Occipital lobe (tissue), 2 donors: ENCODE data around the gene HLA-DMB. TPM values are rescaled to one million over a fixed set of nuclear protein-coding genes. Genes with fewer than 3 reads are reported as not detected.

ENCODE experiments used
- DNase-seq: peaks from one replicate; lab custom pipeline; 2025; lab: John Stamatoyannopoulos, UW
- total RNA-seq: library from RNA; depleted of rRNA; stranded (reverse); fragments of >200 nt; gene quantifications from one replicate; pipeline ENCODE4 v1.2.3, GENCODE V29; 2014

HLA-DMB gene
- total RNA-seq, 1 donor from 2014 or later, result 2.0 TPM

- DNase-seq, result peak; percentile 99
Observed at GRCh38 chr6:32971581-32972352, 30.9 kb upstream of the HLA-DMB start.

GRCh38 chr6:32971242-32971580, 30.4 kb upstream of the HLA-DMB start:
- DNase-seq, result no peak

- DNase-seq, result peak; percentile 72
Observed at GRCh38 chr6:32970413-32971241, 29.8 kb upstream of the HLA-DMB start.

GRCh38 chr6:32969685-32970412, 29.0 kb upstream of the HLA-DMB start:
- DNase-seq, result peak; percentile 79

GRCh38 chr6:32968867-32969684, 28.2 kb upstream of the HLA-DMB start:
- DNase-seq, result peak; percentile 80

GRCh38 chr6:32968093-32968866, 27.5 kb upstream of the HLA-DMB start, which contains the start of gene BRD2:
Gene BRD2 (plus strand): TSS chr6:32968594. CDS start chr6:32972899, 4,305 bp downstream.
- DNase-seq, result peak; percentile 94

- no peak for DNase-seq
Observed at GRCh38 chr6:32967151-32968091, 26.6 kb upstream of the HLA-DMB start.

- no peak for DNase-seq
Observed at GRCh38 chr6:32964776-32965175, 23.9 kb upstream of the HLA-DMB start.

GRCh38 chr6:32963866-32964265, 23.0 kb upstream of the HLA-DMB start:
- no peak for DNase-seq

- no peak for DNase-seq
Observed at GRCh38 chr6:32962213-32962826, 21.5 kb upstream of the HLA-DMB start.

- no peak for DNase-seq
Observed at GRCh38 chr6:32960563-32960962, 19.7 kb upstream of the HLA-DMB start.

GRCh38 chr6:32956176-32956575, 15.3 kb upstream of the HLA-DMB start:
- DNase-seq, result no peak

GRCh38 chr6:32954986-32955802, 14.4 kb upstream of the HLA-DMB start:
- no peak for DNase-seq

- DNase-seq, result no peak
Observed at GRCh38 chr6:32954267-32954666, 13.4 kb upstream of the HLA-DMB start.

- DNase-seq, result no peak
Observed at GRCh38 chr6:32953775-32954174, 12.9 kb upstream of the HLA-DMB start.

GRCh38 chr6:32952817-32953739, 12.2 kb upstream of the HLA-DMB start, which contains the start of gene HLA-DMA:
Gene HLA-DMA (minus strand): TSS chr6:32953097. CDS start chr6:32953036, 61 bp downstream.
- DNase-seq, result peak; percentile 52

GRCh38 chr6:32950449-32950848, 9.6 kb upstream of the HLA-DMB start:
- DNase-seq, result no peak
